Tibial artery (tissue), 4 donors: ENCODE data around the gene SYT1.

Experiments used
- DNase-seq, 2 donors: peaks; one replicate each; pipeline ENCODE4 v3.0.0-alpha.2; 2019
- H3K27ac ChIP-seq, 2 donors: fragments of 200-600 bp; sonication (generic) in 1 of 2; 1 replicate in 1 of 2; 2 replicates in 1 of 2; pipeline ENCODE4 v1.5.1; 2018 to 2019; ENCODE audit warnings: mild to moderate bottlenecking in 1 of 2
- H3K27me3 ChIP-seq, 2 donors: fragments of 200-600 bp; sonication (generic) in 1 of 2; one replicate each; pipeline versions ENCODE4 v1.5.1 to v1.6.0; 2016 to 2019
- H3K36me3 ChIP-seq, 3 donors: fragments of 200-600 bp; sonication (generic) in 2 of 3; one replicate each; pipeline ENCODE4 v1.5.1; 2016 to 2019; ENCODE audit warnings: mild to moderate bottlenecking in 2 of 3
- H3K4me1 ChIP-seq, 4 donors: fragments of 200-600 bp; sonication (generic) in 2 of 4; 1 replicate in 3 of 4; 2 replicates in 1 of 4; pipeline ENCODE4 v1.5.1; 2016 to 2019
- H3K4me3 ChIP-seq, 2 donors: fragments of 200-600 bp; sonication (generic) in 1 of 2; 1 replicate in 1 of 2; 2 replicates in 1 of 2; pipeline ENCODE4 v1.5.1; 2018 to 2019; ENCODE audit warnings: mild to moderate bottlenecking in 2 of 2
- H3K9me3 ChIP-seq, 3 donors: fragments of 200-600 bp; sonication (generic) in 1 of 3; one replicate each; pipeline ENCODE4 v1.5.1; 2016 to 2019
- intact Hi-C: fragments of 100-400 bp; cut with DNase I; formaldehyde crosslinking; loops from one replicate; pipeline ENCODE4 v1.15.0; 2023; ENCODE audit warnings: low total_unique reads
- TF ChIP-seq, protein P1 (sequence below), 2 experiments: fragments of 200-600 bp in 1 of 2; fragments of 450-650 bp in 1 of 2; IDR thresholded peaks; one replicate each; pipeline ENCODE4 v1.5.1; 2017 to 2019; ENCODE audit warnings: antibody characterized with exemption in 2 of 2, mild to moderate bottlenecking in 1 of 2, moderate library complexity in 1 of 2

Gene SYT1

DNA sequence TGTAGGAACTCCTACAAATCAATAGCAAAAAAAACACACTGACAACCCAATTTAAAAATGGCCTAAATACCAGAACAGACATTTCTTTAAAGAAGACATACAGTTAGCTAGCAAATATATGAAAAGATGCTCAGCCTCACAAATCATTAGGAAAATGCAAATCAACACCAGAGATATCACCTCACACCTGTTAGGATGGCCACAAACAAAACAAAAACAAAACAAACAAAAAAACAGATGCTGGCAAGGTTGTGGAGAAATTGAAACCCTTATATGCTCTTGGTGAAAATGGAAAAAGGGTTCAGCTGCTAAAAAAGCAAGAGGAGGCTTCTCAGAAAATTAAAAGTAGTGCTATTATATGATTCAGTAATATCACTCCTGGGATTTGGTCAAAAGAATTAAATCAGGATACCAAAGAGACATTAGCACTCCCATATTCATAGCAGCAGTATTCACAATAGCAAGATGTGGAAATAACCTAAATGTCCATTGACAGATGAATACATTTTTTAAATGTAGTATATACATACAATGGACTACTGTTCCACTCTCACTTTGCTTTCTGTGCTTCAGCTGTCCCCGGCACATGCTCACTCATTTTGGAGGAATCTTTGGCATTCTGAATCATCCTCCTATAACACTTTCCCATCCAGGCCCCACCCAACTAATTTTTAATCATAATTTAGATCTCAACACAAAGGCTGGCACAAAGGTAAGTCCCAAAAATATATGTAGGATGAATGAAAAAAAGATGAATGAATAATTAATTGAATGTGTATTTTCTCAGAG lies 99.1 kb downstream of the SYT1 start:
- no peaks in the 10 kb centered on the region for H3K4me1 ChIP-seq
- intact Hi-C loops, result no loop called here

DNA sequence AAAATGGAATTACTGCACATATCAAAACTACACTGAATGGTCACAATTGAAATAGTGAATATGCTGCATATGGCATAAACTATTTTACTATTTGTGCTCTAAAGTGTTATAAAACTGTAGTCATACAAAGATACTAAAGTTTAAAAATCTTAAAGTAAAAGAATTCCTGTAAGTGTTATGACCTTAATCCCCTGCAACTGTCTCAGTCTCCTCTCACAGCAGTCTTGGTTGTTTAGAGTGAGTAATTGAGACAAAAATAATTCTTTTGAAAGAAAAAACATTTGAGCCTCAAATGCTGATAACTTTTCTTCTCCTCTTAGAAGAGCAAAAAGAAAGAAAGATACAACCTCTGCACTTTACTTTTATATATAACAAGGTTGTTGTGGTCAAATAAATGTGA lies 99.9 kb downstream of the SYT1 start:
- TF ChIP-seq, protein P1, sequence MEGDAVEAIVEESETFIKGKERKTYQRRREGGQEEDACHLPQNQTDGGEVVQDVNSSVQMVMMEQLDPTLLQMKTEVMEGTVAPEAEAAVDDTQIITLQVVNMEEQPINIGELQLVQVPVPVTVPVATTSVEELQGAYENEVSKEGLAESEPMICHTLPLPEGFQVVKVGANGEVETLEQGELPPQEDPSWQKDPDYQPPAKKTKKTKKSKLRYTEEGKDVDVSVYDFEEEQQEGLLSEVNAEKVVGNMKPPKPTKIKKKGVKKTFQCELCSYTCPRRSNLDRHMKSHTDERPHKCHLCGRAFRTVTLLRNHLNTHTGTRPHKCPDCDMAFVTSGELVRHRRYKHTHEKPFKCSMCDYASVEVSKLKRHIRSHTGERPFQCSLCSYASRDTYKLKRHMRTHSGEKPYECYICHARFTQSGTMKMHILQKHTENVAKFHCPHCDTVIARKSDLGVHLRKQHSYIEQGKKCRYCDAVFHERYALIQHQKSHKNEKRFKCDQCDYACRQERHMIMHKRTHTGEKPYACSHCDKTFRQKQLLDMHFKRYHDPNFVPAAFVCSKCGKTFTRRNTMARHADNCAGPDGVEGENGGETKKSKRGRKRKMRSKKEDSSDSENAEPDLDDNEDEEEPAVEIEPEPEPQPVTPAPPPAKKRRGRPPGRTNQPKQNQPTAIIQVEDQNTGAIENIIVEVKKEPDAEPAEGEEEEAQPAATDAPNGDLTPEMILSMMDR (IDR thresholded peaks at IDR 0.05), result no peak
- no peaks in the 10 kb centered on the region for H3K9me3 ChIP-seq
- H3K27me3 ChIP-seq, result no peaks in the 10 kb centered on the region
- H3K27ac ChIP-seq, result no peak overlapping the region
- H3K4me3 ChIP-seq, result no peak overlapping the region
- no peak for DNase-seq
- H3K4me1 ChIP-seq, result no peaks in the 10 kb centered on the region
- H3K36me3 ChIP-seq, result no peaks in the 10 kb centered on the region
- intact Hi-C loops, result no loop called here

More for the DNA sequence above, 99.1 kb downstream of the SYT1 start:
- Histone ChIP-seq H3K4me3 (no peak overlapping the region), H3K27me3 (no peaks in the 10 kb centered on the region), H3K27ac (no peak overlapping the region), H3K36me3 (no peaks in the 10 kb centered on the region), H3K9me3 (no peaks in the 10 kb centered on the region)
- DNase-seq, result no peak
- TF ChIP-seq, protein P1 (IDR thresholded peaks at IDR 0.05), result no peak

DNA sequence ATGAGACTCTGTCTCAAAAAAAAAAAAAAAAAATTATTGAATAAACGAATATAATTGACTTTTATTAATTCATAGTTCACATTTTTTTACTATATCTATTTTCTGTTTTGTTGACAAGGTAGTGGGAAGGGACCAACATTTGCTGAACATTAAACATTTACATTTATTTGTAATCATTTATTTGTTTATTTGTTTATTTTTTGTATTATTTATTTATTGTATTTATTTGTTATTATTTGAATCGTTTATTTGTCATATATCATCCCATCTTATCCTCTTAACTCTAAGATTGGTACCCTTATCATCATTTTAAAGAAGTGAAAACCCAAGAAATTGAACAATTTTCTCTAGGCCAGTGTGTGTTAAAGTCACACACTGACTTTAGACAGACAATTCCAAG lies 101.5 kb downstream of the SYT1 start:
- DNase-seq, result no peak
- intact Hi-C loops, result no loop called here
- TF ChIP-seq, protein P1 (IDR thresholded peaks at IDR 0.05), result no peak
- no peaks in the 10 kb centered on the region for H3K4me1 ChIP-seq
- no peak overlapping the region for H3K27ac ChIP-seq
- no peaks in the 10 kb centered on the region for H3K27me3 ChIP-seq
- no peak overlapping the region for H3K4me3 ChIP-seq
- no peaks in the 10 kb centered on the region for H3K36me3 ChIP-seq
- no peaks in the 10 kb centered on the region for H3K9me3 ChIP-seq

DNA sequence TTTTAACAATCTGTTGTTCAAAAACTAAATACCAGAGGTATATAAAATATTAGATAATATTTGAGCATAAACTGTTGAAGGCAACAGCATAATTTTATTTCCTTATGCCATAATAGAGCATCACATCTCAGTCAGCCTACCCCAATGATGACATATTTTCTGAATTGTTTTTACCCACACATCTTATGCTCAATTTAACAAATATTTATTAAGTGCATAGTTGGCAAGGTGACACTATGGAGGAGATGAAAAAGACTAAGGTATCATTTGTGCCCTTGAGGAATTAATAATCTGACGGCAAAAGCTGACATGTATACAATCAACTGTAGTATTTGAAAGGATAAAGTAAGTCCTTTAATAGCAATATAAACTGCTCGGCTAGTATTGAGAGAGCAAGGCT lies 102.4 kb downstream of the SYT1 start:
- TF ChIP-seq, protein P1 (IDR thresholded peaks at IDR 0.05), result no peak

DNA sequence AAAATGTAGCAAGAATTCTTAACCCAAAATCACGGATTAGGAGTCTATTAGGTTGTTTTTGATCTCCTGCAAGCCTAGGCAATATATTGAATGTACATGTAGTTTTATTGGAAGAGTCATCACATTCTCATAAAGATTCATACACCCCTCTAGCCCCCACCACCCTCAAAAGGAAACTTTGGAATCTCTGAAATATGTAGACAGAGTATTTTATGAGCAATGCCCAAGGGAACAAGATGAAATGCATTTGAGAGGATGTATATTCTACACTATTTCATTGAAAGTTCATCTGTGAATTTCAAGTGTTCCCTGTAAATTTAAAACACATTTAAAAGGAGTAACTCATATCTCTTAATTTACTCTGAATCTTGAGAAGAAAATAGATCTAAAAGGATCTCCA lies 103.7 kb downstream of the SYT1 start:
- no peak for DNase-seq
- TF ChIP-seq, protein P1 (IDR thresholded peaks at IDR 0.05), result no peak
- Histone ChIP-seq H3K4me3 (no peak overlapping the region), H3K27ac (no peak overlapping the region), H3K9me3 (no peaks in the 10 kb centered on the region), H3K4me1 (no peaks in the 10 kb centered on the region), H3K36me3 (no peaks in the 10 kb centered on the region), H3K27me3 (no peaks in the 10 kb centered on the region)
- intact Hi-C loops, result no loop called here

More for the DNA sequence above, 102.4 kb downstream of the SYT1 start:
- Histone ChIP-seq H3K4me3 (no peak overlapping the region), H3K27me3 (no peaks in the 10 kb centered on the region), H3K27ac (no peak overlapping the region), H3K4me1 (no peaks in the 10 kb centered on the region), H3K36me3 (no peaks in the 10 kb centered on the region), H3K9me3 (no peaks in the 10 kb centered on the region)
- intact Hi-C loops, result no loop called here
- DNase-seq, result no peak
